ENCODE data around the gene EFCAB7. TPM values are rescaled to one million over a fixed set of nuclear protein-coding genes. Genes with fewer than 3 reads are reported as not detected.
A peak's percentile ranks its signal among the peaks of the same experiment; 100 is the strongest.

EFCAB7 gene
- total RNA-seq, 6 donors from 2014 or later, result 2.1 to 20.4 (median 4.7) TPM

DNA sequence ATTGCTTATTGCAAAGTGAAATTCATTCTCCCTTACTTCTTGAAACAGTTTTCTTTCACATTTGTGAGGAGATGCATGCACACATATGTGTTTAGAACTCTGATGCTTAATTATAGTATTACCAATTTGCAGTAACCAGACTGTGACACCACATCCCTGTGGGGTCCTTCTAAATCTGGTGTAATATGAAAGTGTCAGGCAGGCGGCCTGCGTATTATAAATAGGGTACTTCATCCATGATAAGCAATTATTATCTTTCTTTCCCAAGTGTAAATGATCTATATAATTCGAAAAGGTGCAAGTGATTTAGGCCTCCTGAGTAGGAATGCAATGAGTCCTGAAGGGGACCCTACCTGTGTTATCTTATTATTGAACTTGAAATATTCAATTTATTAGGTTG is 876 bp downstream of the EFCAB7 start:
- Histone ChIP-seq H3K27ac (peak overlapping the region; percentile 85 to 95 (median 91)), H3K9me3 (no peaks in the 10 kb centered on the region), H3K4me3 (peak overlapping the region in 3 of 4 donors; percentile 53 to 67 (median 63)), H3K27me3 (no peaks in the 10 kb centered on the region), H3K36me3 (peaks cover 0 to 18% (median 4%) of the 10 kb centered on the region in 4 donors), H3K4me1 (peaks cover 9 to 21% (median 19%) of the 10 kb centered on the region in 4 donors)
- DNase-seq (no peak), ATAC-seq (ENCODE audit: low FRiP score in 2 of 2) (no peak)
- no peak for TF ChIP-seq CTCF (IDR thresholded peaks at IDR 0.05)
- WGBS, 2 donors, result 52 to 65% methylated on average over 3 of the region's 3 CpGs

- ATAC-seq (ENCODE audit: low FRiP score in 2 of 2) (no peak), DNase-seq (no peak)
- WGBS, 2 donors, result 92% methylated on average over 1 of the region's 1 CpG
- Histone ChIP-seq H3K27ac (no peak overlapping the region), H3K36me3 (peaks cover 0 to 53% (median 8%) of the 10 kb centered on the region in 4 donors), H3K9me3 (no peaks in the 10 kb centered on the region), H3K4me1 (no peaks in the 10 kb centered on the region), H3K4me3 (no peak overlapping the region), H3K27me3 (no peaks in the 10 kb centered on the region)
- TF ChIP-seq EP300 (IDR thresholded peaks at IDR 0.05) (no peak), POLR2AphosphoS5 (IDR thresholded peaks at IDR 0.05) (no peak), POLR2A (IDR thresholded peaks at IDR 0.05) (no peak), CTCF (IDR thresholded peaks at IDR 0.05) (no peak)
These were observed 9.4 kb downstream of the EFCAB7 start for GRCh38 chr1:63532727-63533126.

DNA sequence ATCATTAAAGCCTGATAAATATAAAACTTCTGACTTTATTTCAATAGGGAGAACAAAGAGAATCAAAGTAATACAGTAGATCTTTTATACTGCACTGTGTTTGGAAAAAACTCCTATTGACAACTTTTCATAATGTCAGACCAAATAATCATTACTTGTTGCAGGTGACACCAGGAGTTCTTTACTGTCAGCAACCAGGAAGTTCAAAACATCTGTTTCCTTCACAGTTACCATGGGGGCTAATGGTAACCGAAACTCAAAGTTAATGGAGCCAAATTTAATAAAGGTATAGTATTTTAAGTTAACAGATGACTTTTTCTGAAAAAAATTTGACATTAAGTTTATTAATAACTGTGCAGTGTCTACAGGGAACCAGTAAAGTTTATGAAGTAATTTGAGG is 10.6 kb downstream of the EFCAB7 start:
- H3K9me3 ChIP-seq, result no peaks in the 10 kb centered on the region
- TF ChIP-seq POLR2AphosphoS5 (IDR thresholded peaks at IDR 0.05) (no peak), POLR2A (IDR thresholded peaks at IDR 0.05) (no peak), CTCF (IDR thresholded peaks at IDR 0.05) (no peak), EP300 (IDR thresholded peaks at IDR 0.05) (no peak)
- H3K4me1 ChIP-seq, result no peaks in the 10 kb centered on the region
- ATAC-seq (ENCODE audit: low FRiP score in 2 of 2), result no peak
- no peak overlapping the region for H3K4me3 ChIP-seq
- peaks cover 0 to 44% (median 7%) of the 10 kb centered on the region in 4 donors for H3K36me3 ChIP-seq
- H3K27ac ChIP-seq, result no peak overlapping the region
- no peaks in the 10 kb centered on the region for H3K27me3 ChIP-seq
- WGBS, 2 donors, result 88 to 96% methylated on average over 1 of the region's 1 CpG
- DNase-seq, result no peak

GRCh38 chr1:63534406-63534805 is 11.1 kb downstream of the EFCAB7 start:
- Histone ChIP-seq H3K4me1 (no peaks in the 10 kb centered on the region), H3K4me3 (no peak overlapping the region), H3K27me3 (no peaks in the 10 kb centered on the region), H3K27ac (no peak overlapping the region), H3K36me3 (peaks cover 0 to 41% (median 7%) of the 10 kb centered on the region in 4 donors), H3K9me3 (no peaks in the 10 kb centered on the region)
- DNase-seq, result no peak
- ATAC-seq (ENCODE audit: low FRiP score in 2 of 2), result no peak
- no peak for TF ChIP-seq POLR2AphosphoS5 (IDR thresholded peaks at IDR 0.05)

- WGBS, 2 donors, result 89 to 90% methylated on average over 2 of the region's 2 CpGs
- peaks cover 0 to 36% (median 7%) of the 10 kb centered on the region in 4 donors for H3K36me3 ChIP-seq
- DNase-seq (no peak), ATAC-seq (ENCODE audit: low FRiP score in 2 of 2) (no peak)
- H3K27ac ChIP-seq, result no peak overlapping the region
- no peaks in the 10 kb centered on the region for H3K27me3 ChIP-seq
- no peak overlapping the region for H3K4me3 ChIP-seq
- no peak for TF ChIP-seq EP300 (IDR thresholded peaks at IDR 0.05)
- no peak for TF ChIP-seq POLR2A (IDR thresholded peaks at IDR 0.05)
- no peak for TF ChIP-seq CTCF (IDR thresholded peaks at IDR 0.05)
- TF ChIP-seq POLR2AphosphoS5 (IDR thresholded peaks at IDR 0.05), result no peak
- H3K9me3 ChIP-seq, result no peaks in the 10 kb centered on the region
- H3K4me1 ChIP-seq, result no peaks in the 10 kb centered on the region
These were observed 13.7 kb downstream of the EFCAB7 start for GRCh38 chr1:63537006-63537405.
